GM21737 (cell line): ENCODE results near the gene EIPR1.

Experiments
- ATAC-seq: cut with Tn5 transposase; IDR thresholded peaks from one replicate; pipeline ENCODE4 v1.9.1; 2021; ENCODE audit warnings: mild to moderate bottlenecking, moderate library complexity; ENCODE audit not compliant: unreplicated experiment

The EIPR1 gene

DNA sequence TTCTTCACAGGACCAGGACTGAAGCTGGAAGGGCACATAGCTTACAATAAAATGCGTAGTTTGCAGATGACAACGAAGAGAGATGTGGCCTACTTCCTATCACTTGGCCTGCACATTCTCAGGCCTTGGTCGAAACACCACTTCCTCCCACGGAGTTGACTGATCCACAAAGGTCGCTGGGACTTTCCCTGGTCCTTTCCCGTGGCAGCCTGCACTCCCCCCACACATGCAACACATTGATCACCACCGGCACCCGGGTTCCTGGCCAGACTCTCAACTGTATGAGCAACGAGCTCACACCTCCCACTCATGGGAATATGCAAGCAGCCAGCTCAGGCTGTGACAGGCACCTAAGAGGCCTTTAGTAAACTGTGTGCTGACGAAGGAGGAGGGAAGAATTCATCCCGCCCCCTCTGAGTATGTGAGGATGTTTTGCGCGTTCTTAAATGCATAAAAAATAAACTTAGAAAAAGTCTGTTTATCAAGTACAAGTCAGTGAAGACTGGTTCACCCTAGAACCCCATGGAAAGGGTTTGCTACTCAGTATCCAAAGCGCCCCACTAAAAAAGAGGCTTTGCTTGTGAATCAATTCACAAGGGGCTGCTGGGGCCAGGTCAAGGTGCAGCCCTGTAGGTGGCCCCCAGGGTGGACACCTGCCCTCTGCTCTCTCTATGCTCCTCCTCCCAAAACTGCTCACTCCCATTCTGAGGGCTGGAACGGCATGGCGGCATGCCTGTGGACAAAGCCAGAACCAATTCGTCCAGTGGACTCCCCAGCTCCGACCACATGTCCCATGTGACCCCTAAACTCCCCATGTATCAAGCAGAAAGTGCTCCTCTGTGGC, 154.3 kb downstream of the EIPR1 start:
- peak; percentile 96 for ATAC-seq

- ATAC-seq: peak; percentile 40
Measured at GRCh38 chr2:3222636-3223035, 155.0 kb downstream of the EIPR1 start.

GRCh38 chr2:3219536-3219935, 158.1 kb downstream of the EIPR1 start:
- no peak for ATAC-seq

- ATAC-seq: no peak
Measured at GRCh38 chr2:3217646-3218045, 160.0 kb downstream of the EIPR1 start.

DNA sequence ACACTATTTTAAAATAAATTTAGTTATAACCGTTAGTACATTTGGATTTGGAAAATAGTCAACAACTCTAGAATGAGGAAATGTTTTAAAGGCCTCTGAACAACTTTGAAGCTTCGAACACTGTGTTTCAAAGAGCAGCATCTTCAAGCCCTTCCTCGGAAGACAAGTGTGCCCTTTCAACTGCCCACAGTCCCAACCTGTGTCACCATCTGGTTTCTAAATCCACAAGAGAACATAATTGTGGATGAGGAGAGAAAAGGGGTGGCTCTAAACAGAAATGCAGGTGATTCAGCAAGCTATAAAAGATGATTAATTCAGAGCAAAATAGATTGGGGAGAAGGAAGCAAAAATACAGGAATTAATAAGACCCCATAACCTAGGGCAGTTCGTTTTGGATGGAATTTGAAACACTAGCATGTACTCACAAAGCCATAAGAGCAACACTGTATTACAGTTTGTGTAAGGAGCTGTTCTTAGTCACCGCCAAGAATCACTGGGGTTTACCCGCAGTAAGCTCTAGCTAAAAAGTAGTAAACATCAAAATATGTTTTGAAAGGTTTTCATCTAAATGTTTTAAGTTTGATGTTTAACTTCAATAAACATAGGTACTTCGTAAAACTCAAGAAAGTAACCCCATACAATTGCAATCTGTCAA, 160.7 kb downstream of the EIPR1 start:
- no peak for ATAC-seq

GRCh38 chr2:3214806-3215404, 162.7 kb downstream of the EIPR1 start:
- no peak for ATAC-seq

DNA sequence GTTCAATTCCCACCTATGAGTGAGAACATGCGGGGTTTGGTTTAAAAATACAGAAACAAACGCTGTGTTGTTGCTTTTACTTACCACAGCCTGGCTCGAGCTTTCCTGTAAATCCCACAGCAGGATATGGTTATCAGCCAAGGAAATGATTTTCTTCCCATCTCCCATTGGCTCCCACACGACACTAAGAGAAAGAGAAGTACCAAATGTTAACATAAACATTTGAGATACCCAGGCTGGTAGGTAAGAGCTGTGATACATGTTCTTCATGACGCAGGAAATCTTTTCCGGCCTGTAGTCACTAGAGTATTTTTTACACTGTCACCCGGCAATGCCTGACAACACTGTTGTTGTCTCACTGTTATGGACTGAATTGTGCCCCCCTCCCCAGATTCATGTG, 163.6 kb downstream of the EIPR1 start:
- no peak for ATAC-seq

DNA sequence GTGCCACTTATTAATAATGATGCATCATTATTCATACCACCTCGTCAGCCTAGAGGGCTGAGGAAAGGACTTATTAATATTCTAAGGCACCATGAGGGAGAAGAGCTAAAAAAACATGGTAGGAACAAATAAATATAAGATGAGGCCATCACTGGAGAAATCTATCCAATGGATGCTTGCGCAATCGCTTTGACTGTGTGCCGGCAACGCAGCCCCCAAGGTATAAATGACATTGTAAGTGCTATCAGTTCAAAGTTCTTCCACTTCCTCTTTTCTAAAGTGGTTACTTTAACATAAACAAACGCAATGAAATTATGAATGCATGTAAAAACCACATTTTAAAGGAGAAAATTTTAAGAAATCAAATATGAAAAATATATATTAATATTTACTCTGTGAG, 164.6 kb downstream of the EIPR1 start:
- no peak for ATAC-seq

- no peak for ATAC-seq
Measured at GRCh38 chr2:3212061-3212362, 165.6 kb downstream of the EIPR1 start.

GRCh38 chr2:3211256-3212060, 166.2 kb downstream of the EIPR1 start:
- ATAC-seq: no peak

DNA sequence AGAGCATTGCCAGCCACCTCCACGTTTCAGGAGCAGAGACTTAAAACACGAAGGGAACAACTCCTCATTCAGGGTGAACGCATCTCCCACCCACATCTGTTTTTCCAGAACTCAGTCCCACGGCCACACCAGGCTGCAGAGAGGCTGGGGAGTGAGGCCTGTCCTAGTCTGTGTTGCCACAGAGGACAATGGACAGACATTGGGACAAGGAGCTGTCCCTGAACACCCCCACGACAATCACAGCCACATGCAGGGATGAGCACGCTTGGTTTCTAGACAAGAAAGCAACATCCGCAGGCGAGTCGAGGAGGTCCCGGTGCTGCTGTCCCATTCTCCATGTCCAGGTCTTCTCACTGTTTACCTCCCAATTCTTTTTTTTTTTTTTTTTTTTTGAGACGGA, 167.4 kb downstream of the EIPR1 start:
- no peak for ATAC-seq

- ATAC-seq: no peak
Measured at GRCh38 chr2:3209258-3209657, 168.4 kb downstream of the EIPR1 start.

DNA sequence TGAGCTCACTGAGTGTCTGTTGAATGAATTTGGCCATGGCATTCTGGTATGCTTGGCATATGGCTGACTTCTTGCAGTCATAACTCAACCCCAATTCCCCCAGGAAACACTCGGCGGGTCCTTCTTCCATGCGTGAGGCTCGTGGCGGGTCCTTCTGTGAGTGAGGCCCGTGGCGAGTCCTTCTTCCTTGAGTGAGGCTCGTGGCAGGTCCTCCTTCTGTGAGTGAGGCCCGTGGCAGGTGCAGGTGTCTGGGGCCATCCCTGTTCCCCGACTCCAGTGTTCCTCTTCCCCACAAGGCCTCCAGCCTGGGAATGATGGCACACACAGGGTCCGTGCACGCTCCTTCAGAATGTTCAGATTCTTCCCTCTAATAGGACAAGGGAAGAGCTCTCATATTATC, 169.0 kb downstream of the EIPR1 start:
- ATAC-seq: no peak

- ATAC-seq: no peak
Measured at GRCh38 chr2:3208179-3208578, 169.4 kb downstream of the EIPR1 start.

DNA sequence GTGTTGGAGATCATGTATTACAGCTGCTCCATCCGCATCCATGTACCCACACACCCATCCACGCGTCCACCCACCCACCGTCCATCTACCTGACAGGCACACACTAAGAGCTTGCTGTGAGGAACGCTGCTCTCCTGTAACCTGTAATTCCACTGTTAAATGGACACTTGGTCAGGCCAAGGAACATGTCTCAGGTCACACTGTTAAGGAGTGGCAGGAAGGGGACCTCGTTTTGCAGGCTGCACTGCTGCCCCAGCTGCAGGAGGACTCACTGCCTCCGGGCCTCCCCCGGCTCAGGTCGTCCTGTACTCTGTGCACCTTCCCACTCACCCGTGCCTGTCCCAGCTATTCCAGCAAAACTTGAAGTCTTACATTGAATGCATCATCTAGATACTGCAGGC, 170.5 kb downstream of the EIPR1 start:
- ATAC-seq: no peak

DNA sequence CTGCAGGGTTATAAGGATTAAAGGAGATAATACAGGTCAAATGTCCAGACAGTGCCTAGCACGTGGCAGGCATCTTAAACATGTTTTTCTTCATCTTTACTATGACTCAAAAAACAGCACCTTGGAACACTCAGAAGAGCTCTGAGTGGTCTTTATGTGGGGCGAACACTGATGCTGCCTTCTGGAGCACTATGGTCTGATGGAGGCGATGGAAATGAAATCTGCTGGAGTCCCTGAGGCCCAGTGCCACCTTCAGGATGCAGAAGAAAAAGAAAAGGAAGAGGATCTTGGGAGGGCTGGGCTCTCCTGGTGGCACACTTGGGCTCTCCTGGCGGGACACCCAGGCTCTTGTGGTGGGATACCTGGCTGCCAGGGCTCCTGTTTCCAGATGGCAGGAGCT, 171.8 kb downstream of the EIPR1 start:
- no peak for ATAC-seq

DNA sequence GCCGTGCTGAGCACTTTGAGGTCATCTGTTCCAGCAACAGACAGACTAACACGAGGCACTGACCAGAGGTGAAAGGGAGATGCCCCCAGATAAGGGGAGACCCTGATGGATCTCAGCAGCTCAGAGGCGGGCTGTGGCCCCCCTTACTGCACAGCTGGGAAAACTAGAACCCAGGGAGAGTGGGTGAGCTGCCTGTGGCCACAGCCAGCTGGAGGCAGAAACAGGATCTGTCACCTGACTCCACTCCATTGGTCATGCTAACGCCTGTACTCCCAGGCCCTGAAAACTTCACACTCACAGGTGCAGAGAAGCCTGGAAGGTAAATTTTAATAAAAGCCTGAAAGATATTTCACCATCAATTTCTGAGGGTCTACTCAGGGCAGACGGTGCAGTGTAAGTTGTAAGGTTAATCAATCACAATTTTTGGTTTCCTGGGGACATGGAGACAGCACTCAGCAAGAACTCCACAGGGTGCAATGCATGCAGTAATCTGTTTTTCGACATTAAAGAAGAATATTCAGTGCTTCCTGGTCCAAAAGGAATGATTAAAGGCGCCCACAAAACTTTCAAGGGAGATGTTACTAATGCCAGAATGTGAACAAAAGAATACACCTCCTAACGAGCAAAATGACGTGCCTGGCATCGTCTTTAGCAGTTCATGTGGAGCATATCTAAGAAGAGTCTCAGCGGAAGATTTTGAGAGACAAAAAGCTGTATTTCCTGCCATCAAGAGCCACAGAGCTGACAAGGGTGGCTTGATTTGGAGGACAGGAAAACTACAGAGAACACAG, 173.4 kb downstream of the EIPR1 start:
- no peak for ATAC-seq

DNA sequence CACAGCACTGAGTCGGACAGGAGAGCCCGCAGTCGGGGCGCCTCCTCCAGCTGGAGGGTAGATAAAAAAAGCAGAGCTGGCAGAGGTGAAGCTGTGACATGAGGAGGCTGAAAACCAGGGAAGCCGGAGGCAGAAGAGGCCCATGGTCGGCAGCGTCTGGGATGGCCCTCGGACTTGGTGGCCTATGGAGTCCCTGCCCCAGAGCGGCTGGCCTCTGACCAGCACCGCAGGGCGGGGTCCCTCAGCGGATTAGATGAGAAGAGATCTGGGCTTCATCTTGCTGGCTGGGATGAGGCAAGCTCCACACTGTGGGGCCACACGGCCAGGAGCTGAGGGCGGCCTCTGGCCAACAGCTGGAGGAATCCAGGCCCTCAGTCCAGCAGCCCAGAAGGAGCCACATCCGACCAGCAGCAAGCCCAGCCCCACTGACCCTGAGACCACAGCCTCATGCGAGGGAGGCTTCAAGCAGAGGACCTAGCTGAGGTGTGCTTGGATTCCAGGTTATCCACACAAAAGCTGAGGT, 174.1 kb downstream of the EIPR1 start:
- no peak for ATAC-seq

GRCh38 chr2:3202926-3203325, 174.7 kb downstream of the EIPR1 start:
- ATAC-seq: no peak

- ATAC-seq: no peak
Measured at GRCh38 chr2:3201281-3201680, 176.3 kb downstream of the EIPR1 start.
